ENCODE data around the gene MAP3K14.

DNA sequence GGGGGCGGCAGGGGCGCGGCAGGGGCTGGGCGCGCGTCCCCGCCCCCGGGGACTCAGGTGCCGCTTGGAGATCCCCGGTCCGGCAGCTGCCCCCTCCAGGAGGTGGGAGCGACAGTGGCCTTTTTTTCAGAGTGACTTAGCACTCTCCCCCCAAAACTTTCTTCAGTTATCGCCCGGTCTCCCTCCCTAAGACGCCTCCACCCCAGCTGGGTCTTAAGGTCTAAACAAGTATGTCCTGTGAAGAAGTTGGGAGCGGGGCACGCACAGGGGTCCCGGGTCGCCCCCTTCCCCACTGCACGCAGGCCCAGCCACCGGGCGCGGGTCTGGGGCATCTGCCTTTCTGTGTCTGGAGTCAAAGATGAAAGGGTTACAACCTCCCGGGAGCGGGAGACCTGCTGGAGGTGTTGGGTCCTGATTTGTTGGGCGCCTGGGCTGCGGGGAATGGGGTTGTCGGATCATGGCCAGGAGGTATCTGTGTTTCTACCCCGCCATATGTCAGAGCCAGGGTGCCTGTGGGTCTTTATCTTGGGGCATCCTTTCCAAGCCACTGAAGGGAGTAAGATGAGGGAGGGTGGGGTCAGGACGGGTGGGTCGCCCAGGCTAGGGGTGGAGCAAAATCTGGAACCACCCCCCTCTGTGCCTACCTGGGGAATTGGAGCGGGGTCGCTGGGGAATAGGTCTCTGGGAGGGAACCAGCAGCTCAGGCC lies 94.4 kb downstream of the MAP3K14 start:
- TF ChIP-seq CTCF (IDR thresholded peaks at IDR 0.05; ENCODE audit: insufficient read depth, low read length, poor library complexity, severe bottlenecking): no peak
- no peak for TF ChIP-seq EZH2phosphoT487 (conservative IDR thresholded peaks at IDR 0.05; ENCODE audit: low read length)
